Breast epithelium (tissue), 3 donors: Measurements from ENCODE around the gene ARID3A.

Experiments
- CTCF ChIP-seq, 3 donors: fragments of 450-650 bp; IDR thresholded peaks; one replicate each; pipeline ENCODE4 v1.5.1; 2016 to 2017; ENCODE audit warnings: antibody characterized with exemption in 3 of 3, mild to moderate bottlenecking in 3 of 3, moderate library complexity in 3 of 3
- POLR2A ChIP-seq: fragments of 450-650 bp; IDR thresholded peaks from one replicate; pipeline ENCODE4 v1.6.1; 2016; ENCODE audit warnings: antibody characterized with exemption, mild to moderate bottlenecking, moderate library complexity
- POLR2AphosphoS5 ChIP-seq, 3 donors: sonication (generic); formaldehyde crosslinking; IDR thresholded peaks; one replicate each; pipeline ENCODE4 v1.6.1; 2017; ENCODE audit warnings: antibody characterized with exemption in 3 of 3

- TF ChIP-seq CTCF (IDR thresholded peaks at IDR 0.05) (no peak), POLR2AphosphoS5 (IDR thresholded peaks at IDR 0.05) (no peak), POLR2A (no peak)
Observed at GRCh38 chr19:904545-904944, 21.3 kb upstream of the ARID3A start.
